Smooth muscle cell (in vitro differentiated cells): Measurements from ENCODE around the gene RASGRF1. TPM values are rescaled to one million over a fixed set of nuclear protein-coding genes. Genes with fewer than 3 reads are reported as not detected.

Experiments
- DNase-seq: peaks from one replicate; lab custom pipeline; 2025; ENCODE audit not compliant: unreplicated experiment; lab: John Stamatoyannopoulos, UW
- H2AFZ ChIP-seq: fragments of 200-600 bp; sonication (generic); 2 replicates; pipeline ENCODE4 v1.6.0; 2016; ENCODE audit warnings: antibody characterized with exemption, low read depth, mild to moderate bottlenecking
- H3F3A ChIP-seq: fragments of 200-600 bp; sonication (generic); 2 replicates; pipeline ENCODE4 v1.6.0; 2017; ENCODE audit warnings: antibody characterized with exemption, low read depth
- H3K27ac ChIP-seq: fragments of 200-600 bp; sonication (generic); 2 replicates; pipeline ENCODE4 v1.5.1; 2016; ENCODE audit warnings: low read depth, mild to moderate bottlenecking
- H3K27me3 ChIP-seq: fragments of 200-600 bp; sonication (generic); 2 replicates; pipeline ENCODE4 v1.6.1; 2016; ENCODE audit warnings: low read depth, mild to moderate bottlenecking
- H3K36me3 ChIP-seq: fragments of 200-600 bp; sonication (generic); 2 replicates; pipeline ENCODE4 v1.5.1; 2016; ENCODE audit warnings: low read depth
- H3K4me1 ChIP-seq: fragments of 200-600 bp; sonication (generic); 2 replicates; pipeline ENCODE4 v1.5.1; 2016; ENCODE audit warnings: low read depth
- H3K4me2 ChIP-seq: fragments of 200-600 bp; sonication (generic); 2 replicates; pipeline ENCODE4 v1.6.0; 2016; ENCODE audit warnings: mild to moderate bottlenecking
- H3K4me3 ChIP-seq: fragments of 200-600 bp; sonication (generic); 2 replicates; pipeline ENCODE4 v1.5.1; 2016; ENCODE audit warnings: mild to moderate bottlenecking
- H3K79me2 ChIP-seq: fragments of 200-600 bp; sonication (generic); 2 replicates; pipeline ENCODE4 v1.6.0; 2016; ENCODE audit warnings: low read depth, mild to moderate bottlenecking
- H3K9ac ChIP-seq: fragments of 200-600 bp; sonication (generic); 2 replicates; pipeline ENCODE4 v1.6.0; 2016; ENCODE audit warnings: low read depth
- H3K9me3 ChIP-seq: fragments of 200-600 bp; sonication (generic); replicated peaks from 2 replicates; pipeline ENCODE4 v1.5.1; 2016; ENCODE audit warnings: low read depth
- H4K20me1 ChIP-seq: fragments of 200-600 bp; sonication (generic); 2 replicates; pipeline ENCODE4 v1.6.0; 2016; ENCODE audit warnings: low read depth
- WGBS: methylation state at CpG from one replicate; pipeline ENCODE4 v1.1.7; 2016; ENCODE audit warnings: low lambda C conversion rate; 5-methylcytosine and 5-hydroxymethylcytosine counted together
- polyA plus RNA-seq: library from polyadenylated mRNA; unstranded; fragments of >200 nt; fragmentation: Nextera tagmentation; extraction: Ambion mirVana; gene quantifications from 2 replicates; pipeline ENCODE4 v1.2.1, GENCODE V29; 2016
- total RNA-seq: library from RNA; depleted of rRNA; stranded (reverse); fragments of >200 nt; gene quantifications from 2 replicates; pipeline ENCODE4 v1.2.3, GENCODE V29; 2014
- TF ChIP-seq, protein P1 (sequence below): fragments of 200-600 bp; sonication (generic); IDR thresholded peaks from 2 replicates; pipeline ENCODE4 v1.5.1; 2017; ENCODE audit warnings: borderline replicate concordance, mild to moderate bottlenecking, antibody characterized with exemption; ENCODE audit not compliant: insufficient read depth, poor library complexity, severe bottlenecking

The RASGRF1 gene
- total and polyA plus RNA-seq, 2 experiments from 2014 or later = 0.17 to 0.22 TPM

DNA sequence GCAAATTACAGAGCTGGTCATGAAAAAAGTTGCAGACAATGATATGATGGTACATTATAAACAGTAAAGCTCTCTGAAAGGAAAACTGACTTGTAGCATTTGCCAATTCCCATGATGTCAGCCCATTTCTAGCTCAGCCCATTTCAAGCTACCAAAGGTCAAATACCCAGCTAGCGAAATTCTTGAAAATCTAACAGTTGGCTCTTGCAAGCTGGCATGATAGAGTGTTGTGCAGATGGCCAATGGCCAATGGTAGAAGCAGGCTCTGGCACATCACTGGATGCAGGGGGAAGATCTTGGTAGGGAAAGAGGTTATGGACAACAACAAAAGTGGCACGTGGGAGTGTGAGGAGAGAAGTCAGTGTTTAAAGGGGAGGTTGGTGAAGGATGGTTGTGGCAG is 36.7 kb downstream of the RASGRF1 start:
- H3F3A ChIP-seq = no peaks in the 10 kb centered on the region
- TF ChIP-seq, protein P1, sequence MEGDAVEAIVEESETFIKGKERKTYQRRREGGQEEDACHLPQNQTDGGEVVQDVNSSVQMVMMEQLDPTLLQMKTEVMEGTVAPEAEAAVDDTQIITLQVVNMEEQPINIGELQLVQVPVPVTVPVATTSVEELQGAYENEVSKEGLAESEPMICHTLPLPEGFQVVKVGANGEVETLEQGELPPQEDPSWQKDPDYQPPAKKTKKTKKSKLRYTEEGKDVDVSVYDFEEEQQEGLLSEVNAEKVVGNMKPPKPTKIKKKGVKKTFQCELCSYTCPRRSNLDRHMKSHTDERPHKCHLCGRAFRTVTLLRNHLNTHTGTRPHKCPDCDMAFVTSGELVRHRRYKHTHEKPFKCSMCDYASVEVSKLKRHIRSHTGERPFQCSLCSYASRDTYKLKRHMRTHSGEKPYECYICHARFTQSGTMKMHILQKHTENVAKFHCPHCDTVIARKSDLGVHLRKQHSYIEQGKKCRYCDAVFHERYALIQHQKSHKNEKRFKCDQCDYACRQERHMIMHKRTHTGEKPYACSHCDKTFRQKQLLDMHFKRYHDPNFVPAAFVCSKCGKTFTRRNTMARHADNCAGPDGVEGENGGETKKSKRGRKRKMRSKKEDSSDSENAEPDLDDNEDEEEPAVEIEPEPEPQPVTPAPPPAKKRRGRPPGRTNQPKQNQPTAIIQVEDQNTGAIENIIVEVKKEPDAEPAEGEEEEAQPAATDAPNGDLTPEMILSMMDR = no peak
- no peak for DNase-seq
- H3K27ac ChIP-seq = no peak overlapping the region
- no peaks in the 10 kb centered on the region for H3K9me3 ChIP-seq
- no peaks in the 10 kb centered on the region for H3K79me2 ChIP-seq
- no peak overlapping the region for H3K4me3 ChIP-seq
- H3K9ac ChIP-seq = no peak overlapping the region
- peaks cover 10% of the 10 kb centered on the region for H3K27me3 ChIP-seq
- WGBS = 93% methylated on average over 2 of the region's 2 CpGs
- H3K4me1 ChIP-seq = no peaks in the 10 kb centered on the region
- H3K36me3 ChIP-seq = no peaks in the 10 kb centered on the region
- H3K4me2 ChIP-seq = no peak overlapping the region
- H4K20me1 ChIP-seq = no peaks in the 10 kb centered on the region
- no peak overlapping the region for H2AFZ ChIP-seq

DNA sequence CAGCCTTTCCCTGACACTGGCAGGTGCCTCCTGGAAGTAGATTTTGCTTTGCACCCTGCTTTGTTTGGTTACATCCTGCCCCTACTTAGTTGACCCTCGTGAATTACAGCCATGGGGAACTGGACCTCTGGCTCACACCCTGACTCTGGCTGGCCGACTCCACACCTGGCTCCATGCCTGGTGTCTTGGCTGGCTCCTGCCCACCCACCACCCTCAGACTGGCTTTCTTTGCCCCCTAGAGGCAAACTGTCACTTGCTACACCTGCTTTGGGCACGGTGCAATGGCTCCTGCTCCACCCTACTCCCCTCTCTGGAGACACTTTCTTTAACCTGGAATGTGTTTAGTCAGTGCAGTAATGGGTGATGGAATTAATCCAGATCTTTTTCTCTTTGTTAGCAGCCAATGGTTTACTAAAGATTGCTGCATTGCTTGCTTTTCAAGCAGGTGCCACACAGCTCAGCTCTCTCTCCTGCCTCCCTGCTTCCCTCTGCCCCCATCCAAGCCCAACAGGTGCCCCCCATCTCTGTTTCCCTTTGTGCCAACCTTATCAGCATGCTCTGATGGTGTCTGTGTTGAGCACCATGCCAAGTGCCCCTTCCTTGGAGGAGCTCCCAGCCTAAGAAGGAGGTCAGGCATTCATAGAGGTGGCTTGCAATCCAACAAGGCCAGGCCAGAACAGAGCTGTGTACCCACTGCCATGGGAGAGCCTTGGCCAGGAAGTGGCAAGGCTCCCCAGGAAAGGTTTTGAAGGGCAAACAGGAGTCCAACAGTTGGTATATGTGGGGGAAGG is 38.4 kb downstream of the RASGRF1 start:
- no peaks in the 10 kb centered on the region for H3K9me3 ChIP-seq
- no peaks in the 10 kb centered on the region for H3F3A ChIP-seq
- H3K79me2 ChIP-seq = no peaks in the 10 kb centered on the region
- H2AFZ ChIP-seq = no peak overlapping the region
- no peak overlapping the region for H3K4me3 ChIP-seq
- no peak overlapping the region for H3K27ac ChIP-seq
- no peaks in the 10 kb centered on the region for H3K36me3 ChIP-seq
- no peak overlapping the region for H3K4me2 ChIP-seq
- TF ChIP-seq, protein P1 = no peak
- H3K9ac ChIP-seq = no peak overlapping the region
- WGBS = 82% methylated on average over 3 of the region's 3 CpGs
- peaks cover 5% of the 10 kb centered on the region for H3K27me3 ChIP-seq
- no peaks in the 10 kb centered on the region for H3K4me1 ChIP-seq
- no peaks in the 10 kb centered on the region for H4K20me1 ChIP-seq
- DNase-seq = no peak

DNA sequence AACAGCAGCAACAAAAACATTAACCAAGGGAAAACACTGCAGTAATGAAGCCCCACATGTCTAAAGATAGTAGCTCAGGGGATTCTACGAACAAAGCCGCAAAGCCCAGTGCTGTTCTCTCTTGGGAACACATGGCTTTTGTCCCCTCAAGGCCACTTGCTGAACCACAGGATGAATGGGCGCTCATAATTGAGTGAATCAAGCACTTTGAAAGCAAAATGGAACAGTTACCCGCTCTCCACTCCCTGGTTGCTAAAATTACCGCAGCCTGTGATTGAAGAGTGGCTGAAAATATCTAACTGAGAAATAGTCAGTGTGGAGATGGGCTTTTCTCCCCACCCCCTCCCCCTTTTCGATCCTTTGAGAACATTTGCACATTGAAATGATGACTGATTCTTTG is 39.6 kb downstream of the RASGRF1 start:
- H4K20me1 ChIP-seq = no peaks in the 10 kb centered on the region
- H3F3A ChIP-seq = no peaks in the 10 kb centered on the region
- H2AFZ ChIP-seq = no peak overlapping the region
- no peaks in the 10 kb centered on the region for H3K9me3 ChIP-seq
- H3K9ac ChIP-seq = no peak overlapping the region
- no peaks in the 10 kb centered on the region for H3K79me2 ChIP-seq
- H3K27me3 ChIP-seq = peaks cover 5% of the 10 kb centered on the region
- TF ChIP-seq, protein P1 = no peak
- DNase-seq = no peak
- no peak overlapping the region for H3K27ac ChIP-seq
- H3K4me2 ChIP-seq = no peak overlapping the region
- 94% methylated on average over 6 of the region's 6 CpGs for WGBS
- no peaks in the 10 kb centered on the region for H3K36me3 ChIP-seq
- H3K4me3 ChIP-seq = no peak overlapping the region
- H3K4me1 ChIP-seq = no peaks in the 10 kb centered on the region

DNA sequence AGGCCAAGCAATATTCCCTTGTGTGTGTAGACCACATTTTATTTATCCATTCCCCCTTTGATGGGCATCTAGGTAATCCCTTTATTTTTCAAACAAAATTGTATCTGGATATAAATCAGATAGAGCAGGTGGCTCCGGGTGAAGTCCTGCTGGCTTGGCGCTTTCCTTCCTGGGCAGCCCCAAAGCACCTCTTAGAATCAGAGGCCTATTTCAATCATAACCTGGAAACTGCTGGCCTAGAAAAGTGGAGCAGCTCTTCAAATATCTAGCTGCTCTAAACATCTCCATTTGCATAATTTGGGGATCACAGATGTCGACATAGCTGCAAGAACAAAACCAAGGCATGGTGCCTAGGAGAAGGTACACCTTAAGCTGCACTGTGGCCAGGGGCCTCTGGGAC is 40.2 kb downstream of the RASGRF1 start:
- H3F3A ChIP-seq = no peaks in the 10 kb centered on the region
- H3K4me1 ChIP-seq = no peaks in the 10 kb centered on the region
- no peak overlapping the region for H3K9ac ChIP-seq
- no peaks in the 10 kb centered on the region for H3K36me3 ChIP-seq
- no peaks in the 10 kb centered on the region for H4K20me1 ChIP-seq
- peaks cover 5% of the 10 kb centered on the region for H3K27me3 ChIP-seq
- no peak for DNase-seq
- no peak overlapping the region for H3K4me2 ChIP-seq
- no peaks in the 10 kb centered on the region for H3K9me3 ChIP-seq
- H2AFZ ChIP-seq = no peak overlapping the region
- TF ChIP-seq, protein P1 = no peak
- WGBS = 92% methylated on average over 3 of the region's 3 CpGs
- no peak overlapping the region for H3K4me3 ChIP-seq
- H3K27ac ChIP-seq = no peak overlapping the region
- H3K79me2 ChIP-seq = no peaks in the 10 kb centered on the region
